Measurements from ENCODE around the gene ITGA1.

DNA sequence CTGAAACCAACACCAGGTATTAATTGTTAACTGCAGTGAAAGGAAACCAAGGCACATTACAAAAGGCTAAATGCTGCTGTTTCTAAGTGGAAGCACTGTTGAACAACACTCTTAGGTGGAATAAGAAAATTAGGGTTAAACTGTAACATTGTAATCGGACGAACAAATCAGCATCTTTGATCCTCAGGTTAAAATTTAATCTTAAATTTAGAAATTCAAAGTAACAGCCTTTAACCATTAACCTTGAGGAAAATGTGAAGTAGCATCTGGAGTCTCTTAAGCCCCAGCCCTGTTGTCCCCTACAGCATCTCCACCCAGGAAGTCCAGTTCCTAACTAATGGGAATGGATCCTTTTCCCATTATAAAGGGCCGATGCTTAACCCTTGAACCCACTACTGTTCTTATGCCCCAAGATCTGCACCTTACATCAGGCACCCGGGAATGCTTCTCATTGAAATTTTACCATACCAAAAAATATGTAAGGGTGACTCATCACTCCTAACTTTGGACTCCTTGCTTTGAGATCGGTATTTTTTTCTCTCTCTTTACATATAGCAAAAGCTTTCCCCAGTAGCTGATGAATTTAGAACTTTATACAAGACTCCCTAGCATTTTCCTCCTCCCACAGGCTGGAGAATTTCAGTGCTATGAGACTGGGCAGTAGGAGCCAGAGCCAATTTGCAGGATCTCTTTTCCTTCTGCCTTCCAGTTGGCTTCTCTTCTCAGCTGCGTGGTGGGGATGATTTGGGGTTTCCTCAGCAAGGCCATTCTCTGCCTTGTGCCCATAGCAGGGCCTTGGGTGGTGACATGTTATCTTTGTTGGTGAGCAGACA is 169.4 kb downstream of the ITGA1 start:
- TF ChIP-seq, protein P1, sequence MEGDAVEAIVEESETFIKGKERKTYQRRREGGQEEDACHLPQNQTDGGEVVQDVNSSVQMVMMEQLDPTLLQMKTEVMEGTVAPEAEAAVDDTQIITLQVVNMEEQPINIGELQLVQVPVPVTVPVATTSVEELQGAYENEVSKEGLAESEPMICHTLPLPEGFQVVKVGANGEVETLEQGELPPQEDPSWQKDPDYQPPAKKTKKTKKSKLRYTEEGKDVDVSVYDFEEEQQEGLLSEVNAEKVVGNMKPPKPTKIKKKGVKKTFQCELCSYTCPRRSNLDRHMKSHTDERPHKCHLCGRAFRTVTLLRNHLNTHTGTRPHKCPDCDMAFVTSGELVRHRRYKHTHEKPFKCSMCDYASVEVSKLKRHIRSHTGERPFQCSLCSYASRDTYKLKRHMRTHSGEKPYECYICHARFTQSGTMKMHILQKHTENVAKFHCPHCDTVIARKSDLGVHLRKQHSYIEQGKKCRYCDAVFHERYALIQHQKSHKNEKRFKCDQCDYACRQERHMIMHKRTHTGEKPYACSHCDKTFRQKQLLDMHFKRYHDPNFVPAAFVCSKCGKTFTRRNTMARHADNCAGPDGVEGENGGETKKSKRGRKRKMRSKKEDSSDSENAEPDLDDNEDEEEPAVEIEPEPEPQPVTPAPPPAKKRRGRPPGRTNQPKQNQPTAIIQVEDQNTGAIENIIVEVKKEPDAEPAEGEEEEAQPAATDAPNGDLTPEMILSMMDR (IDR thresholded peaks at IDR 0.05), result no peak
- no peak for TF ChIP-seq EZH2 (IDR thresholded peaks at IDR 0.05; ENCODE audit: borderline replicate concordance, insufficient read depth, low read depth, low read length, poor library complexity, severe bottlenecking)

All from B cell (primary cell).